NAMALWA (cell line): ENCODE measurements around the gene RAD51B.

Experiments used
- DNase-seq: peaks from one replicate; pipeline ENCODE4 v3.0.0-alpha.2; 2015; ENCODE audit warnings: low spot score

Gene RAD51B

GRCh38 chr14:68512088-68512487 lies 692.5 kb downstream of the RAD51B start:
- DNase-seq, result no peak

GRCh38 chr14:68513137-68513536 lies 693.6 kb downstream of the RAD51B start:
- no peak for DNase-seq

GRCh38 chr14:68513838-68514607 lies 694.4 kb downstream of the RAD51B start:
- peak; percentile 4 for DNase-seq

GRCh38 chr14:68514608-68515194 lies 695.1 kb downstream of the RAD51B start:
- DNase-seq, result no peak

- DNase-seq, result no peak
Observed at GRCh38 chr14:68516342-68516741, 696.8 kb downstream of the RAD51B start.

- DNase-seq, result no peak
Observed at GRCh38 chr14:68518166-68518565, 698.6 kb downstream of the RAD51B start.

- DNase-seq, result no peak
Observed at GRCh38 chr14:68518761-68519670, 699.4 kb downstream of the RAD51B start.

GRCh38 chr14:68519671-68520187 lies 700.1 kb downstream of the RAD51B start:
- no peak for DNase-seq

GRCh38 chr14:68520637-68521556 lies 701.3 kb downstream of the RAD51B start:
- no peak for DNase-seq

GRCh38 chr14:68521557-68521901 lies 702.0 kb downstream of the RAD51B start:
- DNase-seq, result no peak

- DNase-seq, result no peak
Observed at GRCh38 chr14:68521961-68522509, 702.5 kb downstream of the RAD51B start.

GRCh38 chr14:68522510-68523325 lies 703.1 kb downstream of the RAD51B start:
- DNase-seq, result no peak

GRCh38 chr14:68523326-68523610 lies 703.7 kb downstream of the RAD51B start:
- DNase-seq, result no peak

- no peak for DNase-seq
Observed at GRCh38 chr14:68523989-68524725, 704.6 kb downstream of the RAD51B start.

GRCh38 chr14:68525516-68525915 lies 705.9 kb downstream of the RAD51B start:
- DNase-seq, result no peak

- no peak for DNase-seq
Observed at GRCh38 chr14:68526512-68527091, 707.0 kb downstream of the RAD51B start.

GRCh38 chr14:68527329-68527851 lies 707.8 kb downstream of the RAD51B start:
- DNase-seq, result no peak

GRCh38 chr14:68528040-68528687 lies 708.6 kb downstream of the RAD51B start:
- no peak for DNase-seq

- DNase-seq, result no peak
Observed at GRCh38 chr14:68530443-68530842, 710.9 kb downstream of the RAD51B start.
